Glomerular visceral epithelial cell (primary cell): ENCODE results near the gene PSORS1C1.
"Not testable (repeated sequence)": the region's sequence is repeated elsewhere in the genome, so short reads cannot be mapped to it uniquely, and the experiment has no call there.

ENCODE experiments used
- DNase-seq: peaks from one replicate; pipeline ENCODE4 v3.0.0-alpha.2; 2016; ENCODE audit errors: extremely low spot score

PSORS1C1 gene

GRCh38 chr6:31175971-31176370, 61.4 kb downstream of the PSORS1C1 start:
- DNase-seq: peak; percentile 67

GRCh38 chr6:31178143-31179041, 63.8 kb downstream of the PSORS1C1 start:
- DNase-seq: no peak

GRCh38 chr6:31179042-31179386, 64.4 kb downstream of the PSORS1C1 start:
- DNase-seq: no peak

- DNase-seq: no peak
Measured at GRCh38 chr6:31179896-31180295, 65.3 kb downstream of the PSORS1C1 start.

GRCh38 chr6:31180500-31180899, 65.9 kb downstream of the PSORS1C1 start:
- no peak for DNase-seq

- not testable (repeated sequence) for DNase-seq
Measured at GRCh38 chr6:31183287-31183686, 68.7 kb downstream of the PSORS1C1 start.

- DNase-seq: not testable (repeated sequence)
Measured at GRCh38 chr6:31183859-31184258, 69.3 kb downstream of the PSORS1C1 start.

- DNase-seq: not testable (repeated sequence)
Measured at GRCh38 chr6:31185695-31186051, 71.1 kb downstream of the PSORS1C1 start.

- DNase-seq: peak; percentile 96
Measured at GRCh38 chr6:31186052-31186734, 71.6 kb downstream of the PSORS1C1 start.

GRCh38 chr6:31187780-31188194, 73.2 kb downstream of the PSORS1C1 start:
- no peak for DNase-seq

GRCh38 chr6:31189223-31189622, 74.6 kb downstream of the PSORS1C1 start:
- not testable (repeated sequence) for DNase-seq
